HFF-Myc (cell line): ENCODE data around the gene CKLF.

Source experiments
- DNase-seq: peaks from one replicate; pipeline ENCODE4 v3.0.0-alpha.2; 2011; ENCODE audit warnings: low read depth; ENCODE audit errors: extremely low read depth
- H3K4me3 ChIP-seq: replicated peaks from 2 replicates; pipeline ENCODE4 v1.5.1; 2011; ENCODE audit warnings: low read depth, mild to moderate bottlenecking, control low read depth, low read length
- CTCF ChIP-seq: IDR thresholded peaks from 2 replicates; pipeline ENCODE4 v1.5.1; 2012; ENCODE audit warnings: mild to moderate bottlenecking, low read depth, low read length, control low read depth; ENCODE audit errors: missing control alignments

The CKLF gene

GRCh38 chr16:66553223-66553622 is 847 bp downstream of the CKLF start:
- DNase-seq, result no peak
- no peak for TF ChIP-seq CTCF
- H3K4me3 ChIP-seq, result peak overlapping the region; percentile 53

DNA sequence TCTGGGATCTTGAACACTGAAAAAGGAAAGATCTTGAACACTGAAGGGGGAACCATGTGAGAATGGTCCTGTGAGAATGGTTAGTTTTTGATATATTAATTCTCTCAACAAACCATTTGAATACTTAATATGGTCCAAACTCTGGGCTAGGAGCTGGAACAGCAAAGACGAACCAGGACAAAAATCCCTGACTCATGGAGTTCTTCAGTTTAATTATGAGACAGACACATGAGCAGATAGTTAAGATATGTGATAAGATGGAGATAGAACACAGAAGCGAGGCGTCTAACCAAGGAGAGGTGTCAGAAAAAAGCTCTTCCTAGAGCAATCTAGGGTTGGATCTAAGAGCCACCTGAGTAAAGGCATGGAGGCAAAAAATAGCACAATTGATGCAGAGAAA is 1.6 kb downstream of the CKLF start:
- H3K4me3 ChIP-seq, result no peak overlapping the region
- TF ChIP-seq CTCF, result no peak
- no peak for DNase-seq

- TF ChIP-seq CTCF, result no peak
- no peak overlapping the region for H3K4me3 ChIP-seq
- no peak for DNase-seq
Measured at GRCh38 chr16:66554495-66554894, 2.1 kb downstream of the CKLF start.

GRCh38 chr16:66560107-66560506 is 7.7 kb downstream of the CKLF start:
- no peak for TF ChIP-seq CTCF
- no peak for DNase-seq
- no peak overlapping the region for H3K4me3 ChIP-seq

DNA sequence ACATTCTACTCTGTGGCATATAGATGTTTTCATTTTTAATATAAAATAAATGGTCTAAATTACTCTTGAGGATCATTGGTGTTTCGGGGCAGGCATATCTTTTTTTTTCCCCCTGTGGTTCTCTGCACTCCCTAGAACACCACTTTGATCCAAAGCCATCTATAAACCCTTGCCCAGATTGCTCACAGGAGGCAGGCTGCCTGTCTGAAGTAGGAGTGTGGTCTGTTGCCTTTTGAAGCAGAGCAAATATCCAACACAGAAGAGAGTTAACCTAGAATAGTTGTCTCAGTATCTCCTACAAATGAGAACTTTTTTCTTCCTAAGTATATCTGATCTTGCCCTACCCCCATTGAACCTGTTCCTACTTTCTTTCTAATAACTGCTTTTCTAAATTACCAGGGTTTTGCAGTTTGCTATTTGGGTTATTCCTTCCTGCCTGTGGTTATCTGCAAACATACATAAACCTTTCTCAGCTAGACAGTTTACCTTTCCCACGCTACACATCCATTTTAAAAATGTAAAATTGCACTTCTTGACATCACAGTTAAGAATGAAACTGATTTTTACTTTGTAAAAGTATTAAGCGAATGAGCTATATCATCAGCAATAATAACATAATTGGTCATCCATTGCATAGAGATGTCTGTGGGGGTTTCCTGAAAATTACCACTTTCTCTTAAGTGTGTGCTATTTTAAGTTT is 9.2 kb downstream of the CKLF start:
- H3K4me3 ChIP-seq, result no peak overlapping the region
- no peak for TF ChIP-seq CTCF
- DNase-seq, result no peak

DNA sequence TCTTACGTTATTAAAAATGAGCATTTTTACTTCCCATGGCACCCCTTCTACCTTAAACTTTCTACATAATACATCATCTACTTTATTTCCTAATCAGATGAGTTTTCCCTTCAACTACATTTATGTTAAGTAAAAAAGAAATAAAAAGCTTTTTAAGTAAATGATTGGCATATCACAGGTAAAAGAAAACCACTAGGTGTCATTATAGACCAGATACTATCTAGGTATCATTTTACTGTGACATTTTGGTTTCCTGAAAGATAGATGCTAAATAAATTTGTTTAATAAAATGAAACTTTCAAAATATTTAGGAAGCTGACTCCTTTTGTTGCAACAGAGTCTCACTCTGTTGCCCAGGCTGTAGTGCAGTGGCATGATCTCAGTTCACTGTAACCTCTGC is 10.0 kb downstream of the CKLF start:
- no peak for DNase-seq
- no peak overlapping the region for H3K4me3 ChIP-seq
- no peak for TF ChIP-seq CTCF

DNA sequence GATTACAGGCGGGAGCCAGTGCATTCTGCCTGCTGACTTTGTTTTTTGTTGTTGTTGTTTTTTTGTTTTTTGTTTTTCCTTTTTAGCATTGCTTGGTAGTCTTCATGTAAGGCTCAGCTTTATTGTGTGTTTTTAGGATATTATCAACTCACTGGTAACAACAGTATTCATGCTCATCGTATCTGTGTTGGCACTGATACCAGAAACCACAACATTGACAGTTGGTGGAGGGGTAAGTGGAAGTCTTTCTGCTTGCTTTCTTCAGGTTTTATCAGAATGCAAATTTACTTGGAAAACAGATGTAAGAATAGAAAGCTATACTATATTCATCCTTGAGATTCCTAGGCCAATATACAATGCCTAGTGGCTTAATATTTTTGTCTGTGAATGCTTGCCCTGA is 10.6 kb downstream of the CKLF start:
- no peak for DNase-seq
- H3K4me3 ChIP-seq, result no peak overlapping the region
- no peak for TF ChIP-seq CTCF
